ENCODE data around the gene USP6NL. TPM values are rescaled to one million over a fixed set of nuclear protein-coding genes. Genes with fewer than 3 reads are reported as not detected.

The USP6NL gene
- total and polyA plus RNA-seq, 10 of the 15 experiments (the other 5 are each of a cell fraction or from before 2014, with no cell fraction given): 4.0 to 27.7 (median 18.2) TPM

DNA sequence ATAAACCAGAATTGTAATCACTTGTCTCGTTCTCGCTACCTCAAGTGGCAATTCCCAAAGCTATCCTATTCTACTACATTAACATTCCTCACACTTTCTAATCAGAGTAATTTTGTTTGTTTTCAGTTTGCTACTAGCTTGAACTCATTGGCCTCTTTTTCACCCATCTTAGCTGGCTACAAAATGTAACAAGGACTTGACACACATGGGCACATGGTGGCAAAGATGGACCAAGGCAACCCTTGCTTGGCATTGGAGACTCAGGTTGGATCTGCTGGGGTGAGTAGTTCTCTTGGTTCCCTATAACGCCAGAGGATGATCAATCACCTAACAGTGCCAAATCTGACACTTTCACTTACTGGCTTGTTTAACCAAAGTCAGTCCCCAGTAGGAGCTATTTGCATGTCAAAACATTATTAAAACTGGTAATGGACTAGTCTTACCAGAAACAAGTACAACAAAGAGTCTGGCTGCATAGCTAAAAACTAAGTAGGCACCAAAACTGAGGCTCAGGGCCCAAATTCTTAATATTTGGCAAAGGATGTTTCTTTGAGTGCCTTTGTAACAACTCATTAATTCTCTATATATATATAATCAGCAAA, 1.9 kb downstream of the USP6NL start (continued):
- TF ChIP-seq CBX3 (IDR thresholded peaks at IDR 0.05; ENCODE audit: borderline replicate concordance, low read depth): no peak
- peak; percentile 62; the same call in 1 of the 2 replicates for TF ChIP-seq POLR2AphosphoS5 (IDR thresholded peaks at IDR 0.05; ENCODE audit: low read length)
- TF ChIP-seq, protein P1, sequence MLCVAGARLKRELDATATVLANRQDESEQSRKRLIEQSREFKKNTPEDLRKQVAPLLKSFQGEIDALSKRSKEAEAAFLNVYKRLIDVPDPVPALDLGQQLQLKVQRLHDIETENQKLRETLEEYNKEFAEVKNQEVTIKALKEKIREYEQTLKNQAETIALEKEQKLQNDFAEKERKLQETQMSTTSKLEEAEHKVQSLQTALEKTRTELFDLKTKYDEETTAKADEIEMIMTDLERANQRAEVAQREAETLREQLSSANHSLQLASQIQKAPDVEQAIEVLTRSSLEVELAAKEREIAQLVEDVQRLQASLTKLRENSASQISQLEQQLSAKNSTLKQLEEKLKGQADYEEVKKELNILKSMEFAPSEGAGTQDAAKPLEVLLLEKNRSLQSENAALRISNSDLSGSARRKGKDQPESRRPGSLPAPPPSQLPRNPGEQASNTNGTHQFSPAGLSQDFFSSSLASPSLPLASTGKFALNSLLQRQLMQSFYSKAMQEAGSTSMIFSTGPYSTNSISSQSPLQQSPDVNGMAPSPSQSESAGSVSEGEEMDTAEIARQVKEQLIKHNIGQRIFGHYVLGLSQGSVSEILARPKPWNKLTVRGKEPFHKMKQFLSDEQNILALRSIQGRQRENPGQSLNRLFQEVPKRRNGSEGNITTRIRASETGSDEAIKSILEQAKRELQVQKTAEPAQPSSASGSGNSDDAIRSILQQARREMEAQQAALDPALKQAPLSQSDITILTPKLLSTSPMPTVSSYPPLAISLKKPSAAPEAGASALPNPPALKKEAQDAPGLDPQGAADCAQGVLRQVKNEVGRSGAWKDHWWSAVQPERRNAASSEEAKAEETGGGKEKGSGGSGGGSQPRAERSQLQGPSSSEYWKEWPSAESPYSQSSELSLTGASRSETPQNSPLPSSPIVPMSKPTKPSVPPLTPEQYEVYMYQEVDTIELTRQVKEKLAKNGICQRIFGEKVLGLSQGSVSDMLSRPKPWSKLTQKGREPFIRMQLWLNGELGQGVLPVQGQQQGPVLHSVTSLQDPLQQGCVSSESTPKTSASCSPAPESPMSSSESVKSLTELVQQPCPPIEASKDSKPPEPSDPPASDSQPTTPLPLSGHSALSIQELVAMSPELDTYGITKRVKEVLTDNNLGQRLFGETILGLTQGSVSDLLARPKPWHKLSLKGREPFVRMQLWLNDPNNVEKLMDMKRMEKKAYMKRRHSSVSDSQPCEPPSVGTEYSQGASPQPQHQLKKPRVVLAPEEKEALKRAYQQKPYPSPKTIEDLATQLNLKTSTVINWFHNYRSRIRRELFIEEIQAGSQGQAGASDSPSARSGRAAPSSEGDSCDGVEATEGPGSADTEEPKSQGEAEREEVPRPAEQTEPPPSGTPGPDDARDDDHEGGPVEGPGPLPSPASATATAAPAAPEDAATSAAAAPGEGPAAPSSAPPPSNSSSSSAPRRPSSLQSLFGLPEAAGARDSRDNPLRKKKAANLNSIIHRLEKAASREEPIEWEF (IDR thresholded peaks at IDR 0.05; ENCODE audit: insufficient replicate concordance, low read depth, low read length): no peak
- no peak for TF ChIP-seq NRF1 (conservative IDR thresholded peaks at IDR 0.05; ENCODE audit: low read depth, low read length)
- no peak for TF ChIP-seq STAT1 (conservative IDR thresholded peaks at IDR 0.05)
- TF ChIP-seq IKZF1 (conservative IDR thresholded peaks at IDR 0.05): peak; percentile 42; the same call in 1 of the 2 replicates
- no peak for TF ChIP-seq NFYB (IDR thresholded peaks at IDR 0.05; ENCODE audit: insufficient read depth, low read depth, low read length)
- no peak for TF ChIP-seq EZH2 (IDR thresholded peaks at IDR 0.05; ENCODE audit: borderline replicate concordance, control insufficient read depth, low read depth, low read length)
- TF ChIP-seq, protein P2, sequence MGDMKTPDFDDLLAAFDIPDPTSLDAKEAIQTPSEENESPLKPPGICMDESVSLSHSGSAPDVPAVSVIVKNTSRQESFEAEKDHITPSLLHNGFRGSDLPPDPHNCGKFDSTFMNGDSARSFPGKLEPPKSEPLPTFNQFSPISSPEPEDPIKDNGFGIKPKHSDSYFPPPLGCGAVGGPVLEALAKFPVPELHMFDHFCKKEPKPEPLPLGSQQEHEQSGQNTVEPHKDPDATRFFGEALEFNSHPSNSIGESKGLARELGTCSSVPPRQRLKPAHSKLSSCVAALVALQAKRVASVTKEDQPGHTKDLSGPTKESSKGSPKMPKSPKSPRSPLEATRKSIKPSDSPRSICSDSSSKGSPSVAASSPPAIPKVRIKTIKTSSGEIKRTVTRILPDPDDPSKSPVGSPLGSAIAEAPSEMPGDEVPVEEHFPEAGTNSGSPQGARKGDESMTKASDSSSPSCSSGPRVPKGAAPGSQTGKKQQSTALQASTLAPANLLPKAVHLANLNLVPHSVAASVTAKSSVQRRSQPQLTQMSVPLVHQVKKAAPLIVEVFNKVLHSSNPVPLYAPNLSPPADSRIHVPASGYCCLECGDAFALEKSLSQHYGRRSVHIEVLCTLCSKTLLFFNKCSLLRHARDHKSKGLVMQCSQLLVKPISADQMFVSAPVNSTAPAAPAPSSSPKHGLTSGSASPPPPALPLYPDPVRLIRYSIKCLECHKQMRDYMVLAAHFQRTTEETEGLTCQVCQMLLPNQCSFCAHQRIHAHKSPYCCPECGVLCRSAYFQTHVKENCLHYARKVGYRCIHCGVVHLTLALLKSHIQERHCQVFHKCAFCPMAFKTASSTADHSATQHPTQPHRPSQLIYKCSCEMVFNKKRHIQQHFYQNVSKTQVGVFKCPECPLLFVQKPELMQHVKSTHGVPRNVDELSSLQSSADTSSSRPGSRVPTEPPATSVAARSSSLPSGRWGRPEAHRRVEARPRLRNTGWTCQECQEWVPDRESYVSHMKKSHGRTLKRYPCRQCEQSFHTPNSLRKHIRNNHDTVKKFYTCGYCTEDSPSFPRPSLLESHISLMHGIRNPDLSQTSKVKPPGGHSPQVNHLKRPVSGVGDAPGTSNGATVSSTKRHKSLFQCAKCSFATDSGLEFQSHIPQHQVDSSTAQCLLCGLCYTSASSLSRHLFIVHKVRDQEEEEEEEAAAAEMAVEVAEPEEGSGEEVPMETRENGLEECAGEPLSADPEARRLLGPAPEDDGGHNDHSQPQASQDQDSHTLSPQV (IDR thresholded peaks at IDR 0.05): no peak
- TF ChIP-seq, protein P3, sequence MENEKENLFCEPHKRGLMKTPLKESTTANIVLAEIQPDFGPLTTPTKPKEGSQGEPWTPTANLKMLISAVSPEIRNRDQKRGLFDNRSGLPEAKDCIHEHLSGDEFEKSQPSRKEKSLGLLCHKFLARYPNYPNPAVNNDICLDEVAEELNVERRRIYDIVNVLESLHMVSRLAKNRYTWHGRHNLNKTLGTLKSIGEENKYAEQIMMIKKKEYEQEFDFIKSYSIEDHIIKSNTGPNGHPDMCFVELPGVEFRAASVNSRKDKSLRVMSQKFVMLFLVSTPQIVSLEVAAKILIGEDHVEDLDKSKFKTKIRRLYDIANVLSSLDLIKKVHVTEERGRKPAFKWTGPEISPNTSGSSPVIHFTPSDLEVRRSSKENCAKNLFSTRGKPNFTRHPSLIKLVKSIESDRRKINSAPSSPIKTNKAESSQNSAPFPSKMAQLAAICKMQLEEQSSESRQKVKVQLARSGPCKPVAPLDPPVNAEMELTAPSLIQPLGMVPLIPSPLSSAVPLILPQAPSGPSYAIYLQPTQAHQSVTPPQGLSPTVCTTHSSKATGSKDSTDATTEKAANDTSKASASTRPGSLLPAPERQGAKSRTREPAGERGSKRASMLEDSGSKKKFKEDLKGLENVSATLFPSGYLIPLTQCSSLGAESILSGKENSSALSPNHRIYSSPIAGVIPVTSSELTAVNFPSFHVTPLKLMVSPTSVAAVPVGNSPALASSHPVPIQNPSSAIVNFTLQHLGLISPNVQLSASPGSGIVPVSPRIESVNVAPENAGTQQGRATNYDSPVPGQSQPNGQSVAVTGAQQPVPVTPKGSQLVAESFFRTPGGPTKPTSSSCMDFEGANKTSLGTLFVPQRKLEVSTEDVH (IDR thresholded peaks at IDR 0.05; ENCODE audit: low read depth, partially characterized antibody): no peak
- TF ChIP-seq, protein P4, sequence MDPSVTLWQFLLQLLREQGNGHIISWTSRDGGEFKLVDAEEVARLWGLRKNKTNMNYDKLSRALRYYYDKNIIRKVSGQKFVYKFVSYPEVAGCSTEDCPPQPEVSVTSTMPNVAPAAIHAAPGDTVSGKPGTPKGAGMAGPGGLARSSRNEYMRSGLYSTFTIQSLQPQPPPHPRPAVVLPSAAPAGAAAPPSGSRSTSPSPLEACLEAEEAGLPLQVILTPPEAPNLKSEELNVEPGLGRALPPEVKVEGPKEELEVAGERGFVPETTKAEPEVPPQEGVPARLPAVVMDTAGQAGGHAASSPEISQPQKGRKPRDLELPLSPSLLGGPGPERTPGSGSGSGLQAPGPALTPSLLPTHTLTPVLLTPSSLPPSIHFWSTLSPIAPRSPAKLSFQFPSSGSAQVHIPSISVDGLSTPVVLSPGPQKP (IDR thresholded peaks at IDR 0.05; ENCODE audit: low read depth, low read length): no peak
- no peak for TF ChIP-seq JUNB (IDR thresholded peaks at IDR 0.05)
- TF ChIP-seq TAF1 (IDR thresholded peaks at IDR 0.05; ENCODE audit: borderline replicate concordance, low read depth, low read length): no peak
- no peak for TF ChIP-seq NR2C2 (IDR thresholded peaks at IDR 0.05; ENCODE audit: borderline replicate concordance, control insufficient read depth, insufficient read length, low read depth)
- TF ChIP-seq POLR2AphosphoS2 (IDR thresholded peaks at IDR 0.05; ENCODE audit: low read depth, low read length): no peak

Data from GM12878 (cell line).